ENCODE results near the gene PCGF1. TPM values are rescaled to one million over a fixed set of nuclear protein-coding genes. Genes with fewer than 3 reads are reported as not detected.
"Not testable (repeated sequence)": the region's sequence is repeated elsewhere in the genome, so short reads cannot be mapped to it uniquely, and the experiment has no call there.

The PCGF1 gene
- total RNA-seq, 1 donor from 2014 or later, result 31.2 TPM

DNA sequence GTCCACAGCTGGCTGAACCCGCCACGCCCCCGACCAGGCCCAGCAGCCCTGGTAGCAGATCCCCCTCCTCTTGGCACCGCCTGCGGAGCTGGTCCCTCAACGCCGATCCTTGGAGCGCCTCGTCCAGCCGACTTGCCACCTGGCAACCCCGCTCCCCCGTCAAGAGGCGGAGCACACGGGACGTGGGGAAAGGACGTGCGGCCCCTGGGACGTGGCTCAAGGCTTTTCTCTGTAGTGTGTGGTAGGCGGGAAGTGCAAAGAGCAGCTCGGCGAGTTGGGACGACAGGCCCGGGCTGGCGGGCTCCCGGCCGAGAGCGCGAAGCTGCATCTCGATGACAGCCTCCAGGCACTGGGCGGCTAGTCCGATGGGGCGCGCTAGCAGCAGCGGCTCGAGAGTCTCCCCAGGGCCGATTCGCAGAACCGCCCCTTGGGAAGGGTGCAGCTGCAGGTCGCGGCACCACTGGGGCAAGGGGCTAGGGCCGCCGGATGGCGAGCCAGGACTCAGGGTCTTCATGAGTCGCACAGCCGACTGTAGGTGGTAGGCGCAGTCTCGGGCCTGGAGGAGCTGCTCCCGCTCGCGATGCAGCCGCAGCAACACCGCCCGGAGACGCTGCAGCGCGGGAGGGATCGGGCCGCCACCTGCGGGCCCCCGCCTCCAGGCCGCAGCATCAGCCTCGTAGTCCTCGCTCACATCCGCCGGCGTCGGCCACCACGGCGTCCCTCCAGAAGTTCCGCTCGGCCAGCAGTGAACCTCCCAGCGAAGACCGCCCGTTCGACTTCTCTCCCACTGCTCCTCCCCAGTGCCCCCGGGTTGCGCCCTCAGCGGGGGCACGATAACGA lies 25.3 kb downstream of the PCGF1 start:
- intact Hi-C loops (cut with micrococcal nuclease), result loop anchor here (1.0 to 2.0 kb wide), 2 partner anchors 10 to 17 kb away; partner anchors contain the start of genes LBX2 and MRPL53

- intact Hi-C loops (cut with micrococcal nuclease), result no loop called here
Observed at GRCh38 chr2:74481431-74481830, 26.1 kb downstream of the PCGF1 start.

- intact Hi-C loops (cut with micrococcal nuclease), result no loop called here
Observed at GRCh38 chr2:74474899-74475298, 32.6 kb downstream of the PCGF1 start.

- intact Hi-C loops (cut with micrococcal nuclease), result no loop called here
Observed at GRCh38 chr2:74474481-74474880, 33.0 kb downstream of the PCGF1 start.

- intact Hi-C loops (cut with micrococcal nuclease), result loop anchor here (1.0 kb wide), 4 partner anchors 9 to 56 kb away; partner anchors contain the start of genes AUP1, CCDC142, HTRA2 and WBP1
Observed at GRCh38 chr2:74472945-74473258, 34.6 kb downstream of the PCGF1 start.

- intact Hi-C loops (cut with micrococcal nuclease), result loop anchor here (1.0 kb wide), 4 partner anchors 10 to 57 kb away; partner anchors contain the start of genes AUP1, CCDC142, HTRA2 and WBP1
Observed at GRCh38 chr2:74472086-74472944, 35.2 kb downstream of the PCGF1 start, which contains the start of gene MRPL53. Gene MRPL53 (minus strand): TSS chr2:74472680. CDS start chr2:74472660, 20 bp downstream.

DNA sequence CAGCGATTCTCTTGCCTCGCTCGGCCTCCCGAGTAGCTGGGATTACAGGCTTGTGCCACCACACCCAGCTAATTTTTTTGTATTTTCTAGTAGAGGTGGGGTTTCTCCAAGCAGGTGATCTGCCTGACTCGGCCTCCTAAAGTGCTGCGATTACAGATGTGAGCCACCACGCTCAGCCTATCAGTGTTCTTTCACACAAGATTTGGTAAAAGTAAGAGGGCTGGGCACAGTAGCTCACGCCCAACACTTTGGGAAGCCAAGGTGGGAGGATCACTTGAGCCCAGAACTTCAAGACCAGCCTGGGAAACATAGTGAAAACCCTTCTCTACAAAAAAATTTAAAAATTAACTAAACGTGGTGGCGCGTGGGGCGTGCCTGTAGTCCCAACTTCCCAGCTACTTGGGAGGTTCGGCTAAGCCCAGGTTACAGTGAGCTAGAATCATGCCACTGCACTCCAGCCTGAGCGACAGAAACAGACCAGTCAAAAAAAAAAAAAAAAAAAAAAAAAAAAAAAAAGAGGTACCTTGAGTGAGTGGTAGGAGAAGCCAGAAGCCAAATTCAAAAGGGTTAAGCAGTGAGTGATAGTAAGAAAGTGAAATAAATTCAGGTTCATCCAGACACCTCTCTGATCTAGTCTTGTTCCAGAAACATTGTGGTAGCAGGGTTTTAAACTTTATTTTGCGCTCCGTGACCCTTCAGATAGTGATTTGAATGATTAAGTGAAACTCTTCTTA lies 36.0 kb downstream of the PCGF1 start:
- intact Hi-C loops (cut with micrococcal nuclease), result loop anchor here (1.0 kb wide), 4 partner anchors 11 to 58 kb away; partner anchors contain the start of genes AUP1, CCDC142, HTRA2 and WBP1

- intact Hi-C loops (cut with micrococcal nuclease), result not testable (repeated sequence)
Observed at GRCh38 chr2:74470742-74471141, 36.8 kb downstream of the PCGF1 start.

DNA sequence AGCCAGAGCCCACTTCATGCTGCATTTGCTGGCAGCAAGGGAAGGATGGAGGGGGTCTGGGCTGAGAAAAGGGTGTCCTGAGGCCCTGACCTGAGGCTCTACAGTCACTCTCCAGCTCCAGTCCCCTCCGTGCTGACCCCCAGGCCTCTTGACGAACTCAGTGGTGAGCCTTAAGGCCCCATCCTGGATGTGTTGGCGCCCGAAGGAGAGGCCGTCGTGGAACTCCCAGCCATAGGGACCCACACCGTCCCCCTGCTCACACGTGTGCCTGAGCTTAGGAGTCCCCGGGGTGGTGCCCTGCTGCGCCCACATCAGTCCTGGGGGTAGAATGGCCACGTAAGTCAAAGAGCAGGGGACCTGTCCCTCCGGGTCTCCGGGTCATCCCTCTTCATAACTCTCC lies 43.1 kb downstream of the PCGF1 start:
- intact Hi-C loops (cut with micrococcal nuclease), result no loop called here

DNA sequence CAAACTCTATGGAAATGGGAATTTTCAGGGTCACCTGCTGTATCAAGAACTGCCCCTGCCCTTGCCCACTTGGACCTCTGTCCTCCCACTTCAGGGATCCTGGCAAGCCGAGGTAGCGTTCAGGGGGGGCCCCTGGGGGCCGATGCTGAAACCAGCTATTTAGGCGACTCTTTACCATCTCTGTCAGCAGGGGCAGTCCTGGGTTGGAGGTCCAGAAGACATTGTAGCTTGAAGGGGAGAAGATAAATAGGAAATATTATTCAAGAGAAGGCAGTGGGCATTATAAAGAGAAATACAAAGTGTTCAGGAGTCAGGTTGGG lies 44.7 kb downstream of the PCGF1 start:
- intact Hi-C loops (cut with micrococcal nuclease), result no loop called here

DNA sequence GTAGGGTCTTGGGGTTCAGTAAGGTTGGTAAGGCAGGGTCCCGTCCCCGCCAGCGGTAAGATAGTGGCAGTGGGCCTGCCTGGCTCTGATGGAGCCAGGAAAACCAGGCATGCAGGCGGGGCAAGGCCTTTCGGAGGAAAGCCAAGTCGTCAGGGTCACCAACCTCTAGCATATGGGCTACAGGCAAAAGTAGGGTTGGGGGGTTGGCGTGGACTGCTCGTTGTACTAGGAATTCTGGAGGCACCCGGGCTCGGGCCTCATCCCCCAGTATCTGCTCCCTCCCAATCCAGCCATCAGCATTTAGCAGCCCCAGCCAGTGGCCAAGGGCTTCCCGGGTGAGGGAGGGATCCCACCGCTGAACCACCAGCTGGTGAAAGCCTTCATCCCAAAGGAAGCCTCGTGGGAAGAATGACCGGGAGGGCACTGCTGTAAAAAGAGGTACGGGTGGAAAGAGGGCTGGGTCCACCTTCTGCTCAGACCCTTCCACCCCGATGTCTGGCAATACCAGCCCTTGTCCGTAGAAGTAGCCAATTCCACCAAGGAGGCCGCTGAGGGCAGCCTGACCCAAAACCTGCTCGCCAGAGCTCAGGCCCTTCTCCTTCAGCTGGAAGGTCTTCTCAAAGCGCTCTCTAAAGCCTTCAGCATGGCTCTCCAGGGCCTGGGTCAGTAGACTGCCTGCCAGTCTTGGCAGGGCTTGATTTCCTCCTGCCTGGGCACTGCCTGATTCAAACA lies 45.3 kb downstream of the PCGF1 start:
- intact Hi-C loops (cut with micrococcal nuclease), result no loop called here

DNA sequence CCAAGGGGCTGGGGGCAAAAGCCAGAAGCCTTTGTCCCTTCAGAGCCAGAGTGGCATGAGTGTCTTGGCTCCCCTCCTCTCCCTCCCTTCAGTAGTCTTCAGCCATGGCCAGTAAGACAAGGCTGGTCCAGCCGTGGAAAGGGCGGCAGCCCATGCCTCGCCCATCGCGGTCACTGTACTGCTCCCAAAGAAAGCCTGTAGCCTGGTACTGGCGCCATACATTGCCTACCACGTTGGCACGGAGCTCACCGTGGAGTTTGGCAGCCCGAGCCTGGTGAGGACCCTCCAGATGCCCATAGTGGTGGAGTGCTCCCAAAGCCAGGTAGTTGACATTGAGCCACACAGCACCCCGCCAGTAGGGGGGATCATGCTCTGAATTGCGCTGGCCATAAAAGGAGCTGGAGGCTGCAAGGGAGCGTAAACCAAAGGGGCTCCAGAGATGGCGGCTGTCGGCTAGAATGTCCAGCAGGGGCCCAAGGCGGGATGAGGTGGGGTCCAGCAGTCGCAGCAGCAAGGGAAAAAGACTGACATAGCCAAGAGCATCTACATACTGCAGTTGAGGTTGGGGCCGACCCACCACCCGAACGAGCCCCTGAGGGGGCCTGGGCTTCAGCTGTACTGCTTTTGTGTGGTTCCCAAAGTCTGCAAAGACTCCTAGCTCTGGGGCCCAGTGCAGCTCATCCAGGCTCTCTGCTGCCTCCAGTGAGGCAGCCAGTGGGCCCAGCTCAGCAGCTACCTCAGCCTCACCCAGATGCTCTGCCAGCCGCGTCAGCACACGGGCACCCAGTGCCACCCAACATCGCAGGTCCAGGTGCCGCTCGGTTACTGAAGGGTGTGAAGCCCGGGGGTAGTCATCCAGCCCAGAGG lies 46.1 kb downstream of the PCGF1 start:
- intact Hi-C loops (cut with micrococcal nuclease), result no loop called here

DNA sequence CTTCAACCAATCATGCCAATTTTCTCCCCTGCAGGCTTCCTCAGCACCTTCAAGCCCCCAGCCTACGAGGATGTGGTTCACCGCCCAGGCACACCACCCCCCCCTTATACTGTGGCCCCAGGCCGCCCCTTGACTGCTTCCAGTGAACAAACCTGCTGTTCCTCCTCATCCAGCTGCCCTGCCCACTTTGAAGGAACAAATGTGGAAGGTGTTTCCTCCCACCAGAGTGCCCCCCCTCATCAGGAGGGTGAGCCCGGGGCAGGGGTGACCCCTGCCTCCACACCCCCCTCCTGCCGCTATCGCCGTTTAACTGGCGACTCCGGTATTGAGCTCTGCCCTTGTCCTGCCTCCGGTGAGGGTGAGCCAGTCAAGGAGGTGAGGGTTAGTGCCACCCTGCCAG lies 47.3 kb downstream of the PCGF1 start:
- intact Hi-C loops (cut with micrococcal nuclease), result not testable (repeated sequence)

DNA sequence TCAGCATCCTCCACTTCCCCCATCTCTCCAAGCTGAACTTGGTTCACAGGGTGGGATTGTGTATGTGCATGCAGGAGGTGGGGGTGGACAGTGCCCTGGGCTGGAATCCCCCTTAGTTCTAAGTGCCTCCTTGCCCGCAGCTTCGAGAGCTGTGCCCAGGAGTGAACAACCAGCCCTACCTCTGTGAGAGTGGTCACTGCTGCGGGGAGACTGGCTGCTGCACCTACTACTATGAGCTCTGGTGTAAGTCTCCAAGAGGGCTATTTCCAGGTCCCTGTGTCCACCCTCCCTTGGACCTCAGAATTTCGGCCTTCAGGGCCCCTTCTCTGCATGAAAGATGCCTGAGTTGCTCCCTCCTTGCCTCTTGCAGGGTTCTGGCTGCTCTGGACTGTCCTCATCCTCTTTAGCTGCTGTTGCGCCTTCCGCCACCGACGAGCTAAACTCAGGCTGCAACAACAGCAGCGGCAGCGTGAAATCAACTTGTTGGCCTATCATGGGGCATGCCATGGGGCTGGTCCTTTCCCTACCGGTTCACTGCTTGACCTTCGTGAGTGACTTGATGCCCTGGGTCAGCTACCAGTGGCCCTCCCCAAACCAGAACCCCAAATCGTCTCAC lies 47.9 kb downstream of the PCGF1 start:
- intact Hi-C loops (cut with micrococcal nuclease), result loop anchor here (5.0 to 10.0 kb wide), 2 partner anchors 498 to 1385 kb away; partner anchors contain the start of genes POLE4 and SFXN5

GRCh38 chr2:74458938-74459363 lies 48.5 kb downstream of the PCGF1 start:
- intact Hi-C loops (cut with micrococcal nuclease), result loop anchor here (1.0 to 10.0 kb wide), 6 partner anchors 13 to 1384 kb away; partner anchors contain the start of genes DOK1, MRPL53, MTHFD2 and POLE4

DNA sequence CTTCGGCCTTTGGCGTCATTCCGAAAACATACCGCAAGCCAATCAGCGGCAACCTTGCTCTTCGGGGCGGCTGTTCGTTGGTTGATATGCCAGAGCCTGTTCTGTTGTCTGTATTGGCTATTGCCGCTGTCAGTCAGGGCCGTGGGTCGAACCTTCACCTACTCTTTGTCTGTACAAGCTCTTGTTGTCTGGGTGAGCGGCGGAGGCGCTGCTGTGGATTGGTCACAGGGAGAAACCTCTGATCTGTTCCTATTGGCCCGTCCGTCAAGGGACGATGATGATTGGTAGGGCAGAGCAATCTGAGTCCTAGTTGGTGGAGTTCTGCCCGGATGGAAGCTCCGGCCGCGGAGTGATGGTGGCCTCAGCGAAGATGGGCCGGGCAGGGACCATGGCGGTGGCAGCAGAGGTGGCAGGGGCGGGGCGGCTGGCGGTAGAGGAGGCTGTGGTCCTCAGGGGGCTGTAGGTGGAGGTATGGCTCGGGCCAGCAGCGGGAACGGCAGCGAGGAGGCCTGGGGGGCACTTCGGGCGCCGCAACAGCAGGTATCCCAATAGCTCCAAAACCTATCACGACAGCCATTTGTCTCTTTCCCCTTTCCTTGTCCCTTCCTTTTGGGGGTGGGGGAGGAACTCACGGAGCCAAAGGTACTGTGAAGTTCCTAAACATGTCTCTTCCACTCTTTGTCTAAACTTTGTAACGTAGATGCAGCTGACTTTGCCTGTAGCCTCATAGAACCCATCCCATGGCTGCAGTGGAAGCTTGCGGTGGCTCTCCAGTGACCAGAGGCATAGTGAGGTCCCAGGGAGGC lies 49.2 kb downstream of the PCGF1 start, which contains the start of gene WBP1:
TSS of gene WBP1 (plus strand) at position 307 of the 806 bp plus-strand sequence. CDS start at position 472, 165 bp downstream.
- intact Hi-C loops (cut with micrococcal nuclease), result loop anchor here (1.0 to 10.0 kb wide), 6 partner anchors 14 to 1384 kb away; partner anchors contain the start of genes DOK1, MRPL53, MTHFD2 and POLE4

- intact Hi-C loops (cut with micrococcal nuclease), result loop anchor here (1.0 to 10.0 kb wide), 9 partner anchors 15 to 1383 kb away; partner anchors contain the start of genes AUP1, DOK1, HTRA2 and MRPL53
Observed at GRCh38 chr2:74457549-74458131, 49.9 kb downstream of the PCGF1 start.
